ENCODE results near the gene COL6A3. TPM values are rescaled to one million over a fixed set of nuclear protein-coding genes. Genes with fewer than 3 reads are reported as not detected.

The COL6A3 gene
- polyA plus RNA-seq, 3 donors, result not detected

DNA sequence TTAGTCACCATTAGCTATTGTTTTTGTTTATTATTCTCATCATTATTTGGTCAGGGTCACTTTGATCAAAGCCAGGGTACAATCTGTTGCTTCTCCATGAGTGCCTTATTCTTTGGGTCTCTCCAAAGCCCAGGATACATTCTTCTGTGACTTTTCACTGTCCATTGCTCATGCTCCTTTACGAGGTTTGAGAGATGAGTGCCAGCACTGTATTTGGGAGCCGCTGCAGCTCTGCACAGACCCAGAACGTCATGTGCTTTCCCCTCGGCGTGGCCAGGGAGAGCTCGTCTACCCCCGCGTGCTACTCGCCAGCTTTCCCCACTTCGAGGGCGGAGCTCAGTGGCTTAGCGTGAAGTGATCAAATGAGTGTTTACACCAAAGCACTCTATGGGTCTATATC lies 123.7 kb downstream of the COL6A3 start:
- Histone ChIP-seq H3K27me3 (ENCODE audit: control insufficient read depth in 2 of 2, insufficient read depth in 2 of 2, low read length in 2 of 2) (peaks cover 5 to 21% of the 10 kb centered on the region in 2 donors), H4K20me1 (ENCODE audit: insufficient read depth, low read length) (no peaks in the 10 kb centered on the region), H3K36me3 (replicated peaks in 1 of 2; ENCODE audit: control insufficient read depth in 1 of 2, insufficient read depth in 2 of 2, low read length in 2 of 2) (no peaks in the 10 kb centered on the region), H3K9ac (ENCODE audit: insufficient read depth, low read length, poor library complexity, severe bottlenecking) (no peak overlapping the region), H3K9me3 (replicated peaks in 1 of 2; ENCODE audit: control insufficient read depth in 1 of 2, insufficient read depth in 1 of 2, low read length in 2 of 2) (peaks cover 0 to 3% of the 10 kb centered on the region in 2 donors), H3K79me2 (ENCODE audit: insufficient read depth, low read length) (no peaks in the 10 kb centered on the region), H3K4me1 (ENCODE audit: control insufficient read depth in 1 of 2, insufficient read depth in 2 of 2, low read length in 2 of 2) (peaks cover 11 to 15% of the 10 kb centered on the region in 2 donors), H3K27ac (ENCODE audit: low read depth in 1 of 2, low read length in 2 of 2) (no peak overlapping the region), H3K4me2 (replicated peaks; ENCODE audit: extremely low read depth, low read length, poor library complexity, severe bottlenecking) (no peak overlapping the region), H3K4me3 (replicated peaks in 1 of 3; ENCODE audit: low read depth in 2 of 3, low read length in 3 of 3) (no peak overlapping the region), H2AFZ (ENCODE audit: insufficient read depth, low read depth, low read length, poor library complexity, severe bottlenecking) (no peak overlapping the region)
- no peak for DNase-seq
- Mint-ChIP-seq H3K4me1 (peaks cover 16% of the 10 kb centered on the region), H3K27me3 (ENCODE audit: low read depth in 3 of 3) (peaks cover 18 to 29% (median 21%) of the 10 kb centered on the region in 3 donors), H3K9me3 (peaks cover 0 to 16% (median 9%) of the 10 kb centered on the region in 7 donors), H3K36me3 (no peaks in the 10 kb centered on the region), H3K27ac (peak overlapping the region in 1 of 7 donors; percentile 34), H3K4me3 (peak overlapping the region in 1 of 2 donors; percentile 96)
- WGBS (ENCODE audit: insufficient coverage), result 51% methylated on average over 11 of the region's 12 CpGs
- TF ChIP-seq, protein P1, sequence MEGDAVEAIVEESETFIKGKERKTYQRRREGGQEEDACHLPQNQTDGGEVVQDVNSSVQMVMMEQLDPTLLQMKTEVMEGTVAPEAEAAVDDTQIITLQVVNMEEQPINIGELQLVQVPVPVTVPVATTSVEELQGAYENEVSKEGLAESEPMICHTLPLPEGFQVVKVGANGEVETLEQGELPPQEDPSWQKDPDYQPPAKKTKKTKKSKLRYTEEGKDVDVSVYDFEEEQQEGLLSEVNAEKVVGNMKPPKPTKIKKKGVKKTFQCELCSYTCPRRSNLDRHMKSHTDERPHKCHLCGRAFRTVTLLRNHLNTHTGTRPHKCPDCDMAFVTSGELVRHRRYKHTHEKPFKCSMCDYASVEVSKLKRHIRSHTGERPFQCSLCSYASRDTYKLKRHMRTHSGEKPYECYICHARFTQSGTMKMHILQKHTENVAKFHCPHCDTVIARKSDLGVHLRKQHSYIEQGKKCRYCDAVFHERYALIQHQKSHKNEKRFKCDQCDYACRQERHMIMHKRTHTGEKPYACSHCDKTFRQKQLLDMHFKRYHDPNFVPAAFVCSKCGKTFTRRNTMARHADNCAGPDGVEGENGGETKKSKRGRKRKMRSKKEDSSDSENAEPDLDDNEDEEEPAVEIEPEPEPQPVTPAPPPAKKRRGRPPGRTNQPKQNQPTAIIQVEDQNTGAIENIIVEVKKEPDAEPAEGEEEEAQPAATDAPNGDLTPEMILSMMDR (IDR thresholded peaks at IDR 0.05), result no peak
- intact Hi-C loops (cut with micrococcal nuclease), result no loop called here

- intact Hi-C loops (cut with micrococcal nuclease), result no loop called here
- H3K27me3 Mint-ChIP-seq (ENCODE audit: low read depth in 3 of 3), result peaks cover 18 to 27% (median 21%) of the 10 kb centered on the region in 3 donors
- H3K36me3 ChIP-seq (replicated peaks in 1 of 2; ENCODE audit: control insufficient read depth in 1 of 2, insufficient read depth in 2 of 2, low read length in 2 of 2), result no peaks in the 10 kb centered on the region
- H3K4me2 ChIP-seq (replicated peaks; ENCODE audit: extremely low read depth, low read length, poor library complexity, severe bottlenecking), result no peak overlapping the region
- H3K79me2 ChIP-seq (ENCODE audit: insufficient read depth, low read length), result no peaks in the 10 kb centered on the region
- H4K20me1 ChIP-seq (ENCODE audit: insufficient read depth, low read length), result no peaks in the 10 kb centered on the region
- no peak overlapping the region for H2AFZ ChIP-seq (ENCODE audit: insufficient read depth, low read depth, low read length, poor library complexity, severe bottlenecking)
- peaks cover 0 to 3% of the 10 kb centered on the region in 2 donors for H3K9me3 ChIP-seq (replicated peaks in 1 of 2; ENCODE audit: control insufficient read depth in 1 of 2, insufficient read depth in 1 of 2, low read length in 2 of 2)
- no peak overlapping the region for H3K27ac ChIP-seq (ENCODE audit: low read depth in 1 of 2, low read length in 2 of 2)
- no peak overlapping the region for H3K27ac Mint-ChIP-seq
- peaks cover 11 to 15% of the 10 kb centered on the region in 2 donors for H3K4me1 ChIP-seq (ENCODE audit: control insufficient read depth in 1 of 2, insufficient read depth in 2 of 2, low read length in 2 of 2)
- TF ChIP-seq, protein P1 (IDR thresholded peaks at IDR 0.05), result no peak
- H3K4me3 ChIP-seq (replicated peaks in 1 of 3; ENCODE audit: low read depth in 2 of 3, low read length in 3 of 3), result no peak overlapping the region
- no peaks in the 10 kb centered on the region for H3K36me3 Mint-ChIP-seq
- H3K9me3 Mint-ChIP-seq, result peaks cover 0 to 16% (median 9%) of the 10 kb centered on the region in 7 donors
- peaks cover 16% of the 10 kb centered on the region for H3K4me1 Mint-ChIP-seq
- H3K9ac ChIP-seq (ENCODE audit: insufficient read depth, low read length, poor library complexity, severe bottlenecking), result no peak overlapping the region
- H3K27me3 ChIP-seq (ENCODE audit: control insufficient read depth in 2 of 2, insufficient read depth in 2 of 2, low read length in 2 of 2), result peaks cover 5 to 21% of the 10 kb centered on the region in 2 donors
- no peak for DNase-seq
- WGBS (ENCODE audit: insufficient coverage), result 100% methylated on average over 4 of the region's 7 CpGs
- H3K4me3 Mint-ChIP-seq, result no peak overlapping the region
Observed at GRCh38 chr2:237289139-237289538, 124.8 kb downstream of the COL6A3 start.

All from CD14-positive monocyte (primary cell).